SJCRH30 (cell line): ENCODE measurements around the gene ZDHHC13. TPM values are rescaled to one million over a fixed set of nuclear protein-coding genes. Genes with fewer than 3 reads are reported as not detected.

Experiments
- DNase-seq, 2 experiments: peaks; one replicate each; pipeline ENCODE4 v3.0.0-alpha.2; 2015 to 2020
- H3K27ac ChIP-seq: fragments of 250-450 bp; sonication (Bioruptor Pico); 2 replicates; pipeline ENCODE4 v1.5.1; 2020; ENCODE audit warnings: mild to moderate bottlenecking, moderate library complexity
- H3K27me3 ChIP-seq: fragments of 250-450 bp; sonication (Bioruptor Pico); 2 replicates; pipeline ENCODE4 v1.5.1; 2020; ENCODE audit warnings: mild to moderate bottlenecking, moderate library complexity
- H3K36me3 ChIP-seq: fragments of 250-450 bp; sonication (Bioruptor Pico); 2 replicates; pipeline ENCODE4 v1.5.1; 2020; ENCODE audit warnings: mild to moderate bottlenecking, moderate library complexity
- H3K4me1 ChIP-seq: fragments of 250-450 bp; sonication (Bioruptor Pico); 2 replicates; pipeline ENCODE4 v1.5.1; 2020; ENCODE audit warnings: mild to moderate bottlenecking, moderate library complexity
- H3K4me3 ChIP-seq: fragments of 250-450 bp; sonication (Bioruptor Pico); 2 replicates; pipeline ENCODE4 v1.5.1; 2020; ENCODE audit warnings: mild to moderate bottlenecking, moderate library complexity
- H3K9me3 ChIP-seq: fragments of 250-450 bp; sonication (Bioruptor Pico); replicated peaks from 2 replicates; pipeline ENCODE4 v1.5.1; 2020; ENCODE audit warnings: mild to moderate bottlenecking, moderate library complexity
- total RNA-seq: library from RNA; depleted of rRNA; stranded (reverse); fragments of >200 nt; shearing (Covaris generic); gene quantifications from 2 replicates; pipeline ENCODE4 v1.2.3, GENCODE V29; 2014

The ZDHHC13 gene
- total RNA-seq, 1 experiment from 2014 or later: 46.8 TPM

DNA sequence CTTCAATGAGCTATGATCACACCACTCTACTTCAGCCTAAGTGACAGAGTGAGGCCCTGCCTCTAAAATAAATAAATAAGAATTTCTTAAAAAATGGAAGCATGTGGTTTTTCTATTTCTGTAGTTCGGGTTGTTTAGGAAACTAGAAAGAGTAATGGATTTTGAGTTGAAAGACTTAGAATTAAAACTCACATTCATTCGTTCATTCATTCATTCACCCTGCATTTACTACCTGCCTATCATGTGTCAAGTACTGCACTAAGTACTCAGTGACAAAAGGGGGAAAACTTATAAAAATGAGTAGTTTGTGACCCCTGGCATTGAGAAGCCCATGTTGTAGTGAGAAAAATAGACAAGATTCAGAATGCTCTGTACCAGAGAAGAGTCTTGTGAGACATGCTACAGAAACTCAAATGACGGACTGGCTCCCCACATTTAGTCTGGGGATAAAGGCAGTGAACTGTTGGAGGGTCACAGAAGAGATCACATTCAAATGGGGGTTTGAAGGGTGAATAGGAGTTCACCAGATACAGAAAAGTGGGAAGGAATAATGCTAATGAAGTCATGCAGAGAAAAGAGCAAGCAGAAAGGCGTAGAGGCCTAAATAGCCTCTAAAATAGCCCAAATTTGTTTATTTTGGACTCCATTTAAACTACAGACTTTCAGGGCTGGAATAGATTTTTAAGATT is 77.8 kb downstream of the ZDHHC13 start:
- H3K27me3 ChIP-seq: no peaks in the 10 kb centered on the region
- no peak overlapping the region for H3K27ac ChIP-seq
- H3K9me3 ChIP-seq: peaks cover 7% of the 10 kb centered on the region
- no peaks in the 10 kb centered on the region for H3K36me3 ChIP-seq
- no peak for DNase-seq
- H3K4me3 ChIP-seq: no peak overlapping the region
- peaks cover 6% of the 10 kb centered on the region for H3K4me1 ChIP-seq

DNA sequence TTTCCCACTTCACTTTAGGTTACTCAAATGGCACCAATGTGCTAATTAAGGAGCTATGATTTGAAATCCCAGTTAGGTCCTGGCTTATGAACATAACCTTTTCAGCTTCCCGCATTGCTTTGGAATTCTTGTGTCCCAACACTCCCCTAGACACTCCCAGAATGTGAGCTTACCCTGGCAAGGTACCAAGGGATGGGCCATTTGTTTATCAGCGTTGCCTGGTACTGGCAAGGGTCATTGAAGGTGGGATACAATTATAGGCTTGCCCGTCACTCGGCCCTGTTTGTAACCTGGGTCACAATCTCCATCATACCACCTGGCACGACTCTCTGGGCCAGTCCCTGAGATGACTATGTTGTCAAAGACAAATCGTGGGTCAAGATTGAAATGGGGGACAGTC is 79.5 kb downstream of the ZDHHC13 start:
- Histone ChIP-seq H3K27me3 (no peaks in the 10 kb centered on the region), H3K9me3 (peaks cover 16% of the 10 kb centered on the region), H3K4me3 (no peak overlapping the region), H3K4me1 (peaks cover 22% of the 10 kb centered on the region), H3K36me3 (no peaks in the 10 kb centered on the region), H3K27ac (no peak overlapping the region)
- DNase-seq: no peak

DNA sequence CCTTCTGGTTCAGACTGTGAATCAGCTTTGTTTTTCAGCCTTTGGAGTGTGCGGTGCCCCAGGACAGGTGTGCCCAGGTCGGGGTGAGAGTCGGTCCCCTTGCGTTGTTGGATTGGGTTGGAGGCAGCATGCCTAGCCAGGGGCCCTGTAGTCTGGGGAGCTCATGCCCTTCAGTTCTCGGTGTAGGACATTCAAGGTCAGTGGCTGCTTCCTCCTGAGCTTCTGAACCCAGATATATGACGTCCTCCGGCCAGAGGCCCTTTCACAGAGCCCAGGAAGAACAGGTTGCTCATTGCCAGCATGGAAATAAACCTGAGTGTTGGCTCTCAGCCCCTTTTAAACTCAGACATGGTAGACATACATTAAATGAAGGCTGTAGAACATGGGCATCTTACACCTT is 82.1 kb downstream of the ZDHHC13 start:
- Histone ChIP-seq H3K4me3 (no peak overlapping the region), H3K9me3 (peaks cover 17% of the 10 kb centered on the region), H3K4me1 (peaks cover 34% of the 10 kb centered on the region), H3K27ac (no peak overlapping the region), H3K36me3 (peaks cover 5% of the 10 kb centered on the region; the same call in 1 of the 2 replicates), H3K27me3 (no peaks in the 10 kb centered on the region)
- no peak for DNase-seq

DNA sequence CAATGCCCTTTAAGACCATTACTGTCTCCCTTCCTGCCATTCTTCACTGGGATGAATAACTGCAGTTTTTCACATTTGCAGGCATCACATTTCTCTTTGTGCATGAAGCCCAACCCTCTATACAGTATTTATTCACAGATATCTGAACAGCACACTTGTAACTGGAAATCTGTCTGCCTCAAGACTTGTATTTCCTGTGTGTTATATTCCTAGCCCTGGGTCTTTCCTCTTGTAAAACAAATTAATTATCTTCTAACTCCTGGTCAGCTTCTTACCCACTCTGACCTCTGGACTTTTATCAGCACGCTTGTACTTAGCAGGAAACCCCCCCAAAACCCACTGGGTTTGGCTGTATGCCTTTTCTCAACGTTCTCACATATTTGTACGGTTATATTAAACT is 82.8 kb downstream of the ZDHHC13 start:
- Histone ChIP-seq H3K36me3 (peaks cover 5% of the 10 kb centered on the region; the same call in 1 of the 2 replicates), H3K9me3 (peaks cover 17% of the 10 kb centered on the region), H3K27ac (peak overlapping the region; percentile 46), H3K27me3 (no peaks in the 10 kb centered on the region), H3K4me3 (no peak overlapping the region), H3K4me1 (peaks cover 34% of the 10 kb centered on the region)
- DNase-seq: peak in 1 of 2 experiments; percentile 43

DNA sequence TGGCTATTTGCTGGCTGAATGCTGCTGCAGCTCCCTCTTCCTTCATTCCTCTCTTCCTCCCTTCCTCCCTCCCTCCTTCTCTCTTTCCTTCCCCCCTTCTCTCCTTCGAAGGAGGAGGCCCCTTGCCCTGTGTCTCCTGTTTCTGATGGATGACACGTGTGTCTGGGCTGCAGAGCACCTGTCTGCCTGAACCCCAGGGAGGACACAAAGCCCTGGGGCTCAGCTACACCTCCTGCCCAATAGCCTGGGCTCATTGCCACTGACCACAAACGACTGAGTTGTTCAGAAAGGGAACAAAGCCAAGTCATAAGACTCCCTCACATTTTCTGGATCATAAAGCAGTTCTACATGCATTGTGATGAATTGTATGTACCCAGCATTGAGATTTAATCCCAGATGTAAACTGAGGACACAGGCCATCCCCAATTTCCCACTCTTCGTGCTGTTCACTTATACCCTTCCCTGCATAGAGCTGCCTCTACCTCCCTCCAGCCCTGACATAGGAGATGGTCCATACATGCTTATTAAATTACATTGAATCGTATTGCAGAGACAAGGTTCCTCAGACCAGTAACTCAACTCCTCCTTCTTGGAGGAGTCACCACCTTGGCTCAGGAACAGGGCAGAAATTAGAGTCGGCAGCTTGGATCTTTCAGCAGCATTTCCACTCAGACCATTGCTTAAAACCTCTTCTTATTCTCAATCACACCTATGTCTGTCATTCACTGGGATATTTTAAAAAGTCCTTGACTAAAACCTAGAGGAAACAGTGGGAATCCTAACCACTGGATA is 83.6 kb downstream of the ZDHHC13 start:
- Histone ChIP-seq H3K27ac (peak overlapping the region; percentile 46), H3K4me1 (peaks cover 34% of the 10 kb centered on the region), H3K36me3 (peaks cover 5% of the 10 kb centered on the region; the same call in 1 of the 2 replicates), H3K9me3 (peaks cover 17% of the 10 kb centered on the region), H3K4me3 (no peak overlapping the region), H3K27me3 (no peaks in the 10 kb centered on the region)
- peak; percentile 86 to 92 for DNase-seq

DNA sequence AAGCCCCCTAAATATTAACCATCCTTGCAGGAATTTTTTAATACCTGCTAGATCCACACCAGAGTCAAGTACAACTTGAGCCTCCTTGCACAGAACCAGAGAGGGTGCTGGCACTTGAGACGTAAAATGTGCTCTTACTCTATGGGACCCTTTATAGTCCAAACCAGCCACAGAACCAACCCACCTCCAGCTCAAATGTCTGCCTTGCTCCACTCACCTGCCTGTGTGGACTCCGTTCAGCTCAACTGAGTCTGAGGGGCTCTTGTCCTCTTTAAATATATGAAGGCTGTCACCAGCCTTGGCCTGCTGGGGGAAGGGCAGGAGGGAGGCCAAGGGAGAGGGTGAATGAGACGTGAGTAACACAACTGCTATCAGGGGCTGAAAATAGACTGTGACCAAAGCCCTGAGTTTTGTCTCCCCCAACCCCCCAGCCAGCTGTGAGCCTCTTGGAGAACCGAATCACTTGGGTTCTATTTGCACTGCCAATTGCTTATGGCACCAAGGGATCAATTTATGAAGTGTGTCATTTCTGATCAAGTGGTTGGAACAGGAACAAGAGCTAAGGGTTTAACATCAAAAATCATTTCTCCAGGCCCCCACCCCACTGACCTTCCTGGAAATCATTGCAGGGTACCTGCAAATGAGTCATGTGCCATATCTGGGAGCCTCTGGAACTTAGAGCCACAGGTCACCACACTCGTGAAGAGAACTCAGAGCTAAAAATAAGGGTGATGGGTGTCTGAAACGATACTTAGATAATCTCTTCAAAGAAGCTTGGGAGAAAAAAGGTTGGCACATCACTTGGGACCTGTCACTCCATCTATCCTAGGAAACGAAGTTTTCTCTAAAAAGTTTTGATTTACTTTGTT is 85.0 kb downstream of the ZDHHC13 start, which contains the start of gene CSRP3:
Gene CSRP3 (minus strand): TSS at position 247 of the 869 bp plus-strand sequence. CDS start 9,535 bp downstream, outside the sequence.
- peaks cover 17% of the 10 kb centered on the region for H3K9me3 ChIP-seq
- H3K27me3 ChIP-seq: no peaks in the 10 kb centered on the region
- peaks cover 5% of the 10 kb centered on the region for H3K36me3 ChIP-seq
- DNase-seq: peak; percentile 42 to 52
- peak within 1 kb of the TSS; percentile 46 for H3K27ac ChIP-seq
- H3K4me3 ChIP-seq: no peak within 1 kb of the TSS
- peaks cover 34% of the 10 kb centered on the region for H3K4me1 ChIP-seq

DNA sequence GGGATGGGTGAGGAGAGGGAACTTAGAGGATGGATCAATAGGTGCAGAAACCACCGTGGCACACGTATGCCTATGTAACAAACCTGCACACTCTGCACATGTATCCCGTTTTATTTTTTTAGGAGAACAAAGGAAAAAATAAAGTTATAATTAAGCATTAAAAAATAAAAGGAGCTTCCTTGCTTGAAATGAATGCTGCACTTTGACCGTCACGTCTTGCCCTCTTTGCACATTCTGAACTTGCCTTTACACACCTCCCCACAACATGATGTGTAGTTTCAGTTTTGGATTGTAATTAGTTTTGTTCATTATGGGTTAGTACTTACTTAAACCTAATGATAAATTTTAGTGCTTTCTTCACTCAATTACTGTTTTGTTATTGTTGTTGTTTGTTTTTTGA is 87.9 kb downstream of the ZDHHC13 start:
- Histone ChIP-seq H3K9me3 (0 out of 2 replicates have a peak, but pooled peaks cover 10% of the 10 kb centered on the region), H3K27me3 (no peaks in the 10 kb centered on the region), H3K4me1 (peaks cover 28% of the 10 kb centered on the region), H3K27ac (no peak overlapping the region), H3K4me3 (no peak overlapping the region), H3K36me3 (peaks cover 5% of the 10 kb centered on the region)
- DNase-seq: no peak

DNA sequence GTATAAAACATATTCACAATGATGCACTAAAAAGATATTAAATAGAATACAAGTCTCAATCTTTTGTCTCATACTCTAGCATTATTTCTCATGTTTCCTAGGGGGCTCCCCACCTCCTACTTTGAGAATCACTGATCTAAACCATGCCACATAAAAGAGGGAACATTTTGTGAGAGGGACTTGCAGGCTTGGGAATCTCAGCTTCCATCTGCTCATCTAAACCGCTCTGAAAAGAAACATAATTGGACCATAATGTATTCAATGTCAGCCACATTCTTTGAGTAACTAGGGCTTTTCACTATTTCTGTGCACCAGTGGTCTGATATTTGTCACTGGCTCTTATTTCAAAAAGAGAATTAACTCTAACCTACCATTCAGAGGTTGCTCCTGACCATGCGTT is 91.2 kb downstream of the ZDHHC13 start:
- no peaks in the 10 kb centered on the region for H3K4me1 ChIP-seq
- no peaks in the 10 kb centered on the region for H3K9me3 ChIP-seq
- H3K4me3 ChIP-seq: no peak overlapping the region
- H3K36me3 ChIP-seq: no peaks in the 10 kb centered on the region; the same call in 1 of the 2 replicates
- no peak overlapping the region for H3K27ac ChIP-seq
- DNase-seq: no peak
- no peaks in the 10 kb centered on the region for H3K27me3 ChIP-seq

DNA sequence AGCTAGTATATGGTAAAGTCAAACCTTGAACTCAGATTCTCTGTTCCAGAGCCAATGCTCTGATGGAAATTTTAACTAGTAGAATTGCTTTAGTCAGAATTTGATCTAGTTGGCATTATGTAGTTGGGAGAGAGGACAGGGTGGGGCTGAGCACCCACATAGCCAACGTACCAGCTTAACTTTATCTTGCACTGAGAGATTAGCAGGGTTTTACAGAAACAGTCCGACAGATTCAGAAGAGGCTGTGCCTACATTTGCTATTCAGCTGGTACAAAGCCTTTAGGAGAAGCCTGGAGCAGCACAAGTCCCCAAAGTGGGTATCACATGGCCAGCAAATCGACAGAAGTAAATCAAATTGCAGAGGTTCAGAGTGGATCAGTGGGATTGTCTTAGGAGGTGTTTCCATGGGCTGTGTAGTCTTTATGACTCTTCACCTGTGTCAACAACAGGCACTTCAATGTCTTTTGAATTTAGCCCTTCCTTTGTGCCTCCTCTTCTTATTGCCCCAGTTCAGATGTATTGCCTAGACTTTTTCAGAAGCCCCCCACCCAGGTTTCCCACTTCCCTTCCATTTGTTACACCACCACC is 92.1 kb downstream of the ZDHHC13 start:
- no peaks in the 10 kb centered on the region; the same call in 1 of the 2 replicates for H3K36me3 ChIP-seq
- no peaks in the 10 kb centered on the region for H3K9me3 ChIP-seq
- no peak for DNase-seq
- no peak overlapping the region for H3K27ac ChIP-seq
- no peaks in the 10 kb centered on the region for H3K27me3 ChIP-seq
- H3K4me3 ChIP-seq: no peak overlapping the region
- no peaks in the 10 kb centered on the region for H3K4me1 ChIP-seq

DNA sequence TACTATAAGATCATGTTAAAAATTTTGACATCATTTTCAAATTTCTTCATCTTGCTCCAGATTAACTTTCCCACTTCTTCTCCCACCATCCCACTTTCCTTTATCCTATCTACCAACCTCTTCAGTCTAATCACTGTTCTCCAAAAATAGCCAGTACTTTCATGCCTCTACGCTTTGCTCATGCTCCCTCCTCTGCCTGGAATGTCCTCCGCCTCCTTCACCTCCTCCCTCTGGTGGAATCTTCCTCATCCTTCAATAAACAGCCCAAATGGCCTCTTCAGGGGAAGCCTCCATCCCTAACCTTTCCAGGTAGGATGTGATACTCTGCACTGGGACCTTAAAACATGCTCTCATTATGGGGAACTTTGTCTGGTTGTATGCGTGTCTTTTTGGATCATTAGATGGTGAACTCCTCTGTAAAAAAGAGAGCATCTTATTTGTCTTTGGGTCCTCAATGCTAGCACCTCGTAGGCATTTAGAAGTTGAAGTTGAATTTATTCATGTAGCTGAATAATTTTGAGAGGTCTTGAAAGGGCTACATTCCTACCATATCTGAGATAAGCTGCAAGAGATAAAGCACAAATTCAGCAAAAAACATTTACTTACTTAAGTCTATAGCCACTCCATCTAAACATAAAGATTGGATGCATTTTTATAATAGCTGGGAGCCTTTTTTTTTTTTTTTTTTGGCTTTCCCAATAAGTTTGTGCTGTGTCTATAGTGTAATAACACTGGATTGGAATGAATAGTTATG is 92.8 kb downstream of the ZDHHC13 start:
- Histone ChIP-seq H3K27me3 (no peaks in the 10 kb centered on the region), H3K36me3 (no peaks in the 10 kb centered on the region; the same call in 1 of the 2 replicates), H3K4me1 (no peaks in the 10 kb centered on the region), H3K9me3 (no peaks in the 10 kb centered on the region), H3K27ac (no peak overlapping the region), H3K4me3 (no peak overlapping the region)
- DNase-seq: no peak

DNA sequence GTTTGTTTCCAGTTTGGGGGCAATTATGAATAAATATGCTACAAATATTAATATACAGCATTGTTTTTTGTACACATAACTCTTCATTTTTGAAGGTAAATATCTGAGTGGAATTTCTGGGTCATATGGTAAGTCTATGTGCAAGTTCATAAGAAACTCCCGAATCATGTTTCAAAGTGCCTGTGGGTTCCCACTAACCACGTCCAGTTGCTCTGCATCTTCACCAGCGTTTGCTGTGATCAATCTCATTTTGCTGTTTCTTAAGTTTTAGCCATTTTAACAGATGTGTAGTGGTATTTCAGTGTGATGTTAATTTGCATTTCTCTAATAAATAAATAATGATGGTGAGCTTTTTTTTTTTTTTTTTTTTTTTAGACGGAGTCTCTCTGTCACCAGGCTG is 99.1 kb downstream of the ZDHHC13 start:
- peak overlapping the region; percentile 15 for H3K27ac ChIP-seq
- no peaks in the 10 kb centered on the region for H3K27me3 ChIP-seq
- H3K4me3 ChIP-seq: no peak overlapping the region
- H3K36me3 ChIP-seq: no peaks in the 10 kb centered on the region; the same call in 1 of the 2 replicates
- H3K9me3 ChIP-seq: no peaks in the 10 kb centered on the region; the same call in 1 of the 2 replicates
- peak; percentile 54 to 79 for DNase-seq
- H3K4me1 ChIP-seq: peaks cover 37% of the 10 kb centered on the region

DNA sequence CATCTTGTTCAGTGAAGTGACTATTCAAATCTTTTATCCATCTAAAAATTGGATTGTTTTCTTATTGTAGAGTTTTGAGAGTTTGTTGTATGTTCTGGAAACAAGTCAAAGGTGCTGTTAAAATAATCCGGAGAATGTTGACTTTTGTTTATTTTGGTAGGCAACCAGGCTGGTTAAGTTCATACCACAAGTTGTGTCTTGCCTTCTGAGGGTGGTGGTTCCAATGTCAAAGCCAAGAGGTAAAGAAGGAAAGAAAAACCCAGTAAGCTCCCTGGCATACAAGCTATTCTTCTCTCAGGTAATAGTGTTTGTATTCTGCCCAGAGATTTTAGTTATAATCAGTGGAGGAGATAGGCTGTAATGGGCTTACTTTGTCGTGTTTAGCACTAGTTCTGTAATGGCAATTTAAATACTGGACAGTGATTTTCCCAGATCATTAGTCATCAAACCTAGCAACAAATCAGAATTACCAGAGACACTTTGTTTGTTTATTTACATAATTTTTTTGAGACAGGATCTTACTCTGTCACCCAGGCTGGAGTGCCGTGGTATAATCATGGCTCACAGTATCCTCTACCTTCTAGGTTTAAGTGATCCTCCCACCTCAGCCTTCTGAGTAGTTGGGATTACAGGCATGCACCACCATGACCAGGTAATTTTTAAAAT is 99.9 kb downstream of the ZDHHC13 start:
- no peak overlapping the region for H3K4me3 ChIP-seq

DNA sequence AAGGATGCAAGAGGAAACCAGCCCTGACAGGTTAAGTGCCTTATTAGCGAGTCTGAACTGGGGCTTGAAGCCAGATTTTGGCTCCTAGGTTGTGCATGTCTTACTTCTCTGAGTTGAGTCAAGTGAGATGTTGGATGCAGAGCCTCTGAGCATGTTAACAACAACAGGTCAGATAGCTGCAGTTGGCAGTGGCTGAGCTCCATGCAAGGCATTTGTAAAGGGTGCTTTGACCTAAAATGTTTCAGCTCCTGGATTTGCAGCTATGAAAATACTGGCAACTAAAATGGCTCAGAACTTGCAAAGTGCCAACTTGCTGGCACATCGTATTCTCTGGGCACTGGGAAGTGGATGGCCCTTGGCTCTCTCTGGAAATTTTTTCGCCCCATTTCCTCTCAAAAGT is 101.2 kb downstream of the ZDHHC13 start:
- H3K27ac ChIP-seq: peak overlapping the region; percentile 38; the same call in 1 of the 2 replicates
- H3K4me3 ChIP-seq: no peak overlapping the region

More for the DNA sequence above, 99.9 kb downstream of the ZDHHC13 start:
- no peak for DNase-seq
- Histone ChIP-seq H3K36me3 (no peaks in the 10 kb centered on the region; the same call in 1 of the 2 replicates), H3K27me3 (no peaks in the 10 kb centered on the region), H3K4me1 (peaks cover 37% of the 10 kb centered on the region), H3K9me3 (no peaks in the 10 kb centered on the region; the same call in 1 of the 2 replicates), H3K27ac (no peak overlapping the region; the same call in 1 of the 2 replicates)

More for the DNA sequence above, 101.2 kb downstream of the ZDHHC13 start:
- Histone ChIP-seq H3K36me3 (peaks cover 8% of the 10 kb centered on the region), H3K9me3 (no peaks in the 10 kb centered on the region; the same call in 1 of the 2 replicates), H3K4me1 (peaks cover 37% of the 10 kb centered on the region), H3K27me3 (no peaks in the 10 kb centered on the region)
- no peak for DNase-seq
